ENCODE measurements around the gene MRPS25.
A peak's percentile ranks its signal among the peaks of the same experiment; 100 is the strongest.
"Not testable (repeated sequence)": the region's sequence is repeated elsewhere in the genome, so short reads cannot be mapped to it uniquely, and the experiment has no call there.

Gene MRPS25

DNA sequence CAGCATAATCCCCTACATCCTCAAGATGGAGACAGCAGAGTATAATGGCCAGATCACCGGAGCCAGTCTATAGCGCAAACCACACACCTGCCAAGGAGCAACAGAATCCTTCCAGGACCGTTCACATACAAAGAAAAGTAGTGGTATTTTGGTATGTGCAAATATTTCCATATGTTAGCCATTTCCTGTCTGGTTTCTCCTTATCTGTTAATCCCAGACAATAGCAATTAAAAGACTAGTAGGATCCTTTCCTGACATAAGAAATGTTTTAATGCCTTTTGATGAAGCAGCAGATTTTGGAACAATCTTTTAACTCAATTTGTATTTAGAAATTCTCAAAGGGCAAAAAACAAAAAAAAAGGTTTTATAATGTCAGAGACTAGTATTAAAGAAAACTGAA, 22.2 kb downstream of the MRPS25 start:
- DNase-seq: no peak

DNA sequence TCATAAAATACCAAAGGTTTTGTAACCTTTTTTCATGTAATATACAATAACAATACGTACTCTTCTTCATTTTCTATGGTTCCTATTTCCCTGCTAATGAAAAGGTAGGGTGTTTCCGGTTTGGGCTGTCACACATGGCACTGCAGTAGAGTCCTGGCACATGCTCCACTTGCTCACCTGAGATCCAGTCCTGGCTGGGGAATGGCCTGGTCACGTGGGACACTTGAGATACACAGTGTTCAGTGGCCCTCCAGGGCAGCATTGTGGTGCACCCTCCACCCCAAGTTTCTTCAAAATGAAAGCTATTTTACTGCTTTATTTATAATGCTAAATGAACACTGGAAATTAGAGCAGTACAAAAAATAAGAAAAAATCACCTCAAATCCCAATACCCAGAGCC, 23.2 kb downstream of the MRPS25 start:
- peak; percentile 34 for DNase-seq

DNA sequence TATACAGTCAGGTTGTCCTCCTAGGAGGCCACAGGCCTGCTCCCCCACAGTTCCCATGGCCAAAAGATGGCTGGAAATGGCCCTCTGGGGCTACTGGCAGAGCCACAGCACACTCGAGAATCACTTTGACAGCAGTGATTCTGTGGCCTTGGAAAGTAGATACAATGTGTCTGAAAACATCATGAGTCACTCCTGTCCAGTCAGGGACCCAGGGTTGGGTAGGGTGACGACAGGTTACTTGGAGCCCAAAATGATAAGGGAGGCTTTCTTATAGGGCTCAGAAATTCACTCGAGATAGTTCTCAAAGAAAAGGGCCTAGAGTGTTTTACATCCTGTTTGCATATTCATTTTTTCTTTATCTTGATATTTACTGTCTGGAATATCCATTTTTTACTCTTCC, 24.3 kb downstream of the MRPS25 start:
- DNase-seq: no peak

DNA sequence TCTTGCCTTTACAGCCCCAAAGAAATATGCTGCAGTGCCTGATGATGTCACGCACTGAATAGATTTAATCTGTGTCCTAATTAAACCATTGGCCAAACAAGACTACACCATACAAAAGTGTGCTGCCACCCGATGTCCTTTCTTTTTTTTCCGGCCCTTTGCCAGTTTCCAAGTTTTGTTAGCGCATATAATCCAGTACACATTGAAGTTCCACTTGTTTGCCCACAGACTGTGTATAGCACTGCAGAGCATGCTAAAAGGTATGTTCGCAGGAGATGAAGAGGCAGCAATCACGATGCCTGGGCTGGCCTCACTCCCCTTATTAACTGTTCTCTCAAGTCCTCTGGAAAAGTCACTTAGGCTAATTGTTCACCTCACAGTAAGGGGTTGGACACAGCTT, 26.8 kb downstream of the MRPS25 start:
- no peak for DNase-seq

DNA sequence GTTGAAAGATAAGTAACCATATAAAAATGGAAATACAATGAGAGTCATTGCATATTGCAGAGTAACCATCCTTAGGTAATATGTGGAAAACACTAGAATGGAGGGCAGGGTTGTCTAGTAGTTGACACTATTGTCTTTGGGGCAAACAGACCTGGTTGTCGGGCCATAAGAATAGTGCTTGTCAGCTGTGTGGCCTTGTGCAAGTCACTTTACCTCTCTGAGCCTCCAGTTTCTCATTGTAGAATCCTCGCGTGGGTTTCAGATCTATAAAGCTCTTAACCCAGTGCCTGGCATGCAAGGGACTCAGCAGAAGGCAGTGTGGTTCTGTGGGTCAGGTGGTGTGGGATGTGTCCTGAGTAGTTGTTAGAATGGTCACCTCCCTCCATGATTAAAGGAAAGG, 32.0 kb downstream of the MRPS25 start:
- no peak for DNase-seq

DNA sequence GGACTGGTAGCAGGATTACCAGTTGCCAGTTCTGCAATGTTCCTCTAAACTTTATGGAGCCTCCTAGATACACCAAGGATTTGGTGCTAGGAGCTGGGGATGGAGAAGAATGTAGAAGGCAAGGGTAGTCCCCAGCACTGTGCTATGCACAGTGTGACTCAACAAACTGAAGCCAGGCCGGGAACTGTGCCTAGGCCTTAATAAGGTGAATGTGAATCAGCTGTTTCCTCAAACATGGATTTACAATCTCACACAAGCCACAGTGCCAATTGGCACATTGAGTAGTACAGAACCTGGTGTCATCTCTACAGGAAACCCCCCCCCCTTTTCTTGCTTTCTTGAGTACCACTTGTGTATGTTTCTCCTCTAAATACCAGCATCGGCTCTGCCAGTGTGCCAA, 32.5 kb downstream of the MRPS25 start:
- peak; percentile 49 for DNase-seq

DNA sequence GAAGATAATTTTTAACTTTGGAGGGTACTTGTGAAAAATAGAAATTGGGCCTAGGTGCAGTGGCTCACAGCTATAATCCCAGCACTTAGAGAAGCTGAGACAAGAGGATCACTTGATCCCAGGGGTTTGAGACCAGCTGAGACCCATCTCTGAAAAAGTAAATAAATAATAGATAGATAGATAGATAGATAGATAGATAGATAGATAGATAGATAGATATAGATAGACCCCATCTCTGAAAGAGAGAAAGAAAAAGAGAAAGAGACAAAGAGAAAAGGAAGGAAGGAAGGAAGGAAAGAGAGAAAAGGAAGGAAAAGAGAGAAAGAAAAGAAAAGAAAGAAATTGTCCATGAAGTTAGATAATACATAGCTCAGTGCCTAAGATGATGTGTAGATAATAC, 35.5 kb downstream of the MRPS25 start:
- DNase-seq: no peak

DNA sequence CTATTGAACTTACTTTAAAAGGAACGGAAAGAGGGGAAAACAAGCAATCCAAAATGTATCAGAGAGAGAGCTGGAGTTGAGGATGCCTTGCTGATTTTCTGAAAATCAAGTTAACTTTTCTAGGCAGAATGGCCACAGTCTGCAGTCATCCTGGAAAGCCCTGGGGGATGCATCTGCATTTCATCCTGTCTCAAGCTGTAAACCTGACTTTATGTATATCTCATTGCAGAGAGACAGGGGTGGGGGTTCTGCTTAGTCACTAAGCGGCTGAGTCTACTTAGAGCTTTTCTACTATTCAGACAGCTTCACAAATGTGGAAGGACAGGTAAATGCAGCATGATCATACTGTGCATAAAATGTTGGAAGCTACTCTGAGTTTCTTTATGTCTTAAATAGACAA, 41.4 kb downstream of the MRPS25 start:
- no peak for DNase-seq

DNA sequence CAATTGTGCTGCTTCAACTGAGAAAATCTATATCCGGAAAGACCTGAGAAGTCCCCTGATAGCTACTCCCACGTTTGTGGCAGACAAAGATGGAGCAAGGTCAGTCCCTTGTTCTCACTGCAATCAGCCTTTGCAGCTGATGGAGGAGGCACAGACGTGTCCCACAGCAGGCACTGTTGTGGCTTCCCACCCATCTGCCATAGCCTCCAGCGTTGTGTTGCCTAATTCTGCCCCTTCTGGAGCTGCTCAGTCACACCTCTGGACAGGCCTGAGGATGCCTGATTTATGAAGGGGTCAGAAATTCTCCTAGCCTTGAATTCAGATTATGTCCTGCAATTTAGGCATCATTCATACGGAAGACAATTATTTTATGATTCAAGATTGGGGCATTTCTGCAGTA, 41.9 kb downstream of the MRPS25 start:
- no peak for DNase-seq

DNA sequence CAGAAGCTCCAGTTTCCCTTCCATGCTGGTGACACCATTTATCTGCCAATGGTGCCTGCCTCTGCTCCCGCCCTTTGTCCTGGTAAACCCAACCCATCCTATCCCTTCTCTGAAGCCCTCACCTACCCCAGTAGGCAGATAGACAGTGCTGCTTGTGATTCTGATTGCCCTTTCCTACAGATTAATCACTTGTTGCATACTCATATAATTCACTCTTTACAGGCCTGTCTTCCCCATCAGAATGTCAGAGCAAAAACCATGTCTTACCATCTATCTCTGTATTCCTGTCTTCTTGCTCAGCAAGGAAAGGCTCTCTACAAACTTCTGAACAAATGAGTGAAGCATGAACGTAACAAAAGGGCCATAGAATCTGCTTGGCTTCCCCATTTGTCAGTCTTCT, 47.9 kb downstream of the MRPS25 start:
- DNase-seq: no peak

DNA sequence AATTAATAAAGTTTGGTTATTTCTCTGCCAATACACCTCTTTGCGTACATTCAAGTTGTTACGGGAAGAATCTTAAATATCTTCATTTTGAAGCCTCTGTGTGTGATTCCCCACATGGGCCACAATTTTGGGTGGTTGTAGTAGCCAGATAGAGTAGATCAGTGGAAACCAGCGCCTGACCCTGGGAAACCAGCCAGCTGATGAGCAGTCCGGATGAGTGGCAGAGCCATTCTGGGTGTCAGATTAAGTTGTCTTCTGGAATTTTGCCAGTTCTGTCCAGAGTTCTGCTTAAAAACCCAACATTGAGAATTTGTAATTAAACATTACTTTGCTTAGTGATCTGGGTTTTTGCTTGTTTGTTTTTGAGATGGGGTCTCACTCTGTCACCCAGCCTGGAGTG, 49.7 kb downstream of the MRPS25 start:
- no peak for DNase-seq

DNA sequence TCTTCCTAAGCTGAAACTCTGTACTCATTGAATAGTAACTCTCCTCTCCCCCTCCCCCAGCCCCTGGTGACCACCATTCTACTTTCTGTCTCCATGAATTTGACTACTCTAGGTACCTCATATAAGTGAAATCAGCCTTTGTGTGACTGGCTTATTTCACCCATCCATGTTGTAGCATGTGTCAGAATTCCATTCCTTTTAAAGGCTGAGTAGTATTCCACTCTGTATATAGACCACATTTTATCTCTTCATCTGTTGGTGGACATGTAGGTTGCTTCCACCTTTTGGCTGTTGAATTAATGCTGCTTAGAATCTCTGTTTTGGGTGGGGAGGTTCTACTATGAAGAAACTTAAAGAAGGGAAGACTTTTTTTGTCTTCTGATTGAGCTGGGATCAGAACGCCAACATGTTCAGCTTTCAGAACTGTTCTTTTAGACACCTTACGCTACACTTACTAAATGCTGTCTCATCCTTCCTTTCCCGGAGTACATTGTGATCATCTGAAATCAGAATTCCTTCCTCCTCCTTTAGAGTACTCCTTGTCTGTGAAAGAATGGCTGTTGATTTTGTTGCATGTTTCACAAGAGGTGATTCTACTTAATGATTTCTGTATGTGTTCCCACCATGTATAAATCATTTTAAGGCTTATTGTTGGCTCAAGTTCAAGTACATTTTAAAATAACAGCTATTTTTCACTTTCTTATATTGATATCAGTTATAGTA, 50.3 kb downstream of the MRPS25 start:
- no peak for DNase-seq

DNA sequence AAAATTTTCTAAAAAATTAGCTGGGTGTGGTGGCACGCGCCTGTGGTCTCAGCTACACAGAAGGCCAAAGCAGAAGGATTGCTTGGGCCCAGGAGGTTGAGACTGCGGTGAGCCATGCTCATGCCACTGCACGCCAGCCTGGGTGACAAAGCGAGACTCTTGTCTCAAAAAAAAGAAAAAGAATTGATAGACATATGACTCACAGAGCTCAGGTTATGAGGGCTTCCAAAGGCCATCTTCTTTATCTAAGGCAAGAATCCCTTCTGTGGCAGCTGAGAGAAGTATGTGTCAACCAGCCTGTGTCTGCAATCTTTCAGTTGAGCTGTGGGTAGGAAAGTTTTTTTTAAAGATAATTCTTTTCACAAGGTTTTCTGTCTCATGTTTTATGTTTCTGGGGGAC, 53.9 kb downstream of the MRPS25 start:
- no peak for DNase-seq

DNA sequence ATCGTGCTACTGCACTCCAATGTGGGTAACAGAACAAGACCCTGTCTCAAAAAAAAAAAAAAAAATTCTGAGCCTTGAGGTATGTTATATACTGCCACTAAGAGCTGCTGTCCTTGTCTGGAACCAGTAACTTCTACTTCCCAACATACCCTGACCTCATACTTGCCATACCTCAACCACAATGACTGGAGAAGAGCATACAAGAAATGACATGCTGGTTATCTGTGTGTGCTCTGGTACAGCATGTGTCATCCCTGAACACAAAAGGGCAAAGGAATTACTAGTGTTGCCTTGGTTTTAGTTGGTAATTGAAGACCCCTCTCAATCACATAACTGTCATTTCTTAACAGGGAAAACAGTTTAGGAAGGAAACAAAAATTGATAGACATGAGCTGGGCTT, 54.5 kb downstream of the MRPS25 start:
- DNase-seq: no peak

DNA sequence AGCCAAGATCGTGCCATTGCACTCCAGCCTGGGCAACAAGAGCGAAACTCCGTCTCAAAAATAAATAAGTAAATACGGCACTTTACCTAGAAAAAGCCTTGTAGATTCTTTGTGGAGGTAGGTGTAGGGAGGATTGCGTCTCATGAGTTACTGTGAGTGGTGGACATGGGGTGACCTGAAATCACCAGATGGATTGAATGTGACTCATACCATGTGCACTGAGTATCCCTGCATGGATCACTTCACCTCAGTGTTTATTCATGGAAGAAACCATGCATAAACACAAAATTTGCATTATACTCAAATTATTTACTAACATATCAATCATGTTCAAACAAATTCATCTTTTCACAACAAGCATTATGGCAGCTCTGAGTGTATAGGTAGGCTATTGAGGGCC, 55.9 kb downstream of the MRPS25 start:
- DNase-seq: no peak

DNA sequence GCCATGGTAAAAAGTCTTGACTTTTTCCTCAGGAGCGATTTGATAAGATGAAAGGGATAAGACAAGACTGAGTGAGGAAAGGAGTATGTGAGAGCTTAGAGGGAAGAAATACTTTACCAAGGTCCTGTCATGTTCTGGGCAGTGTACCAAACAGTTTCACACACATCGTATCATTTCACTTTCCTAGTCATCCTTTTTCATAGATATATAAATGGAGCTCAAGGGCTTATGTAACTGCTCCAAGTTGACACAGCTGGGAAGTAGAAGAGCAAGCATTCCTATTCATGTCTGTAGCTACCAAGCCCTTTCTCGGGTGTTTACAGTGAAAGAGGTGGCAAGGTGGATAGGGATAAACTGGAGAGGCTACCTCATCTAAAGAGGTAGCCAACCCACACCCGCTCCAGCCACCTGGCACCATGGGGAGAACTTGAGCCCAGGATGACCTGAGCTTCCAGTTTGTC, 57.4 kb downstream of the MRPS25 start:
- peak; percentile 96 for DNase-seq

DNA sequence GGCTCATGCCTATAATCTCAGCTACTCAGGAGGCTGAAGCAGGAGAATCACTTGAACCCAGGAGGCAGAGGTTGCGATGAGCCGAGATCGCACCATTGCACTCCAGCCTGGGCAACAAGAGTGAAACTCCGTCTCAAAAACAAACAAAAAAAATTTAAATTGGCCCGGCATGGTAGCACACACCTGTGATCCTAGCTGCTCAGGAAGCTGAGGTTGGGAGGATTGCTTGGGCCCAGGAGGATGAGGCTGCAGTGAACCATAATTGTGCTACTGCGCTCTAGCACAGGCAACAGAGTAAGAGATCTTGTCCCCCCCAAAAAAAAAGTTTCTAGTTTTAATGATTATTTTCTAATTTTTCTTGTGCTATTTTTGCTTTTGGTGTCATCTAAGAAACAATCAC, 65.9 kb downstream of the MRPS25 start:
- DNase-seq: not testable (repeated sequence)

All from NCI-H2029 (cell line).